ENCODE data around the gene AKAP7.
"Not testable (repeated sequence)": the region's sequence is repeated elsewhere in the genome, so short reads cannot be mapped to it uniquely, and the experiment has no call there.

AKAP7 gene

DNA sequence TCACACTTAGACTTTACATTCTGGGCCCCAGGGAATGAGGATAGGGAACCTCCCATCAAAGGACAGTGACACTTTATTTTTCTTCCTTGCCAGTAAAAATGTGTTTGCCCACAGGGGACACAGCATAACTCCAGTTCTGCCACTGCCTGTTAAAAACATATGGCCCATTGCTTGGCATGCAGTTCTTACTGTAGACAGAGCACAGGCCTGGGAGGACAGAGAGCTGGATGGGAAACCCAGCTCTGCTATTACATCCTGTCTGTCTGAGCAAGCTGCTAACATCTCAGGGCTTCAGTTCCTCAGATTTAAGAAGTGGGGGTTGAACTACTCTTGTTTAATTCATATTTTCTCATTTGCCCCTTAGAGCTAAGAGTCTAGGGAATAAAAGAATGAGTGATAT, 120.2 kb downstream of the AKAP7 start:
- Histone ChIP-seq H3K36me3 (ENCODE audit: insufficient read depth, low read length) (peaks cover 20% of the 10 kb centered on the region), H3K4me3 (no peak overlapping the region), H3K9ac (ENCODE audit: insufficient read length) (no peak overlapping the region), H3K27ac (peak overlapping the region; percentile 10; the same call in 1 of the 2 replicates), H3K9me3 (ENCODE audit: low read depth, low read length) (no peaks in the 10 kb centered on the region)
- no peak for TF ChIP-seq EZH2 (IDR thresholded peaks at IDR 0.05)
- TF ChIP-seq POLR2AphosphoS5 (IDR thresholded peaks at IDR 0.05; ENCODE audit: borderline replicate concordance, low read depth, low read length): no peak
- DNase-seq (ENCODE audit: low read depth, low spot score): no peak

- TF ChIP-seq POLR2AphosphoS5 (IDR thresholded peaks at IDR 0.05; ENCODE audit: borderline replicate concordance, low read depth, low read length) (no peak), EZH2 (IDR thresholded peaks at IDR 0.05) (no peak), FOXP2 (optimal IDR thresholded peaks at IDR 0.05; ENCODE audit: control extremely low read depth, extremely low read length, insufficient read depth) (no peak)
- no peak for DNase-seq (ENCODE audit: low read depth, low spot score)
These were observed 120.6 kb downstream of the AKAP7 start for GRCh38 chr6:131255911-131256310.

DNA sequence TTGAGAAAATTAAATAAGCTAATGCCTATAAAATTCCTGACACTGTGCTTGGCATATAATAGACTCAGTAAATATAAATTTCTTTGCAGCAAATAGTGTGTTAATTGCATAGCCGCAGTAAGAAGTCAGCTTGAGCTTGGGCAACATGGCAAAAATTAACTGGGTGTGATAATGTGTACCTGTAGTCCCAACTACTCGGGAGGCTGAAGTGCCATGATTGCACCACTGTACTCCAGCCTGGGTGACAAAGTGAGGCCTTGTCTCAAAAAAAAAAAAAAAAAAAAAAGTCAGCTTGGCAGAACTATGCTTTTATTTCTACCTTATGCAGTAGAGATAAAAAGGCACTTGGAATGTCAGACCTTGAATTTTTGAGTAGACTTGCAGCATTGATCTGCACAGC, 121.8 kb downstream of the AKAP7 start:
- TF ChIP-seq EZH2 (IDR thresholded peaks at IDR 0.05) (no peak), POLR2AphosphoS5 (IDR thresholded peaks at IDR 0.05; ENCODE audit: borderline replicate concordance, low read depth, low read length) (no peak), FOXP2 (optimal IDR thresholded peaks at IDR 0.05; ENCODE audit: control extremely low read depth, extremely low read length, insufficient read depth) (no peak)
- Histone ChIP-seq H3K9me3 (ENCODE audit: low read depth, low read length) (no peaks in the 10 kb centered on the region), H3K4me3 (no peak overlapping the region), H3K36me3 (ENCODE audit: insufficient read depth, low read length) (peaks cover 23% of the 10 kb centered on the region), H3K9ac (ENCODE audit: insufficient read length) (no peak overlapping the region), H3K27ac (no peak overlapping the region)
- no peak for DNase-seq (ENCODE audit: low read depth, low spot score)

More at GRCh38 chr6:131255911-131256310, 120.6 kb downstream of the AKAP7 start:
- H3K4me3 ChIP-seq: no peak overlapping the region
- H3K9me3 ChIP-seq (ENCODE audit: low read depth, low read length): no peaks in the 10 kb centered on the region
- no peak overlapping the region for H3K9ac ChIP-seq (ENCODE audit: insufficient read length)
- peak overlapping the region; percentile 10; the same call in 1 of the 2 replicates for H3K27ac ChIP-seq
- H3K36me3 ChIP-seq (ENCODE audit: insufficient read depth, low read length): peaks cover 23% of the 10 kb centered on the region

GRCh38 chr6:131258010-131258652, 122.9 kb downstream of the AKAP7 start:
- DNase-seq (ENCODE audit: low read depth, low spot score): no peak
- TF ChIP-seq FOXP2 (optimal IDR thresholded peaks at IDR 0.05; ENCODE audit: control extremely low read depth, extremely low read length, insufficient read depth): no peak
- no peak overlapping the region for H3K4me3 ChIP-seq
- no peak overlapping the region for H3K27ac ChIP-seq
- no peak overlapping the region for H3K9ac ChIP-seq (ENCODE audit: insufficient read length)
- H3K36me3 ChIP-seq (ENCODE audit: insufficient read depth, low read length): peaks cover 23% of the 10 kb centered on the region
- no peaks in the 10 kb centered on the region for H3K9me3 ChIP-seq (ENCODE audit: low read depth, low read length)

DNA sequence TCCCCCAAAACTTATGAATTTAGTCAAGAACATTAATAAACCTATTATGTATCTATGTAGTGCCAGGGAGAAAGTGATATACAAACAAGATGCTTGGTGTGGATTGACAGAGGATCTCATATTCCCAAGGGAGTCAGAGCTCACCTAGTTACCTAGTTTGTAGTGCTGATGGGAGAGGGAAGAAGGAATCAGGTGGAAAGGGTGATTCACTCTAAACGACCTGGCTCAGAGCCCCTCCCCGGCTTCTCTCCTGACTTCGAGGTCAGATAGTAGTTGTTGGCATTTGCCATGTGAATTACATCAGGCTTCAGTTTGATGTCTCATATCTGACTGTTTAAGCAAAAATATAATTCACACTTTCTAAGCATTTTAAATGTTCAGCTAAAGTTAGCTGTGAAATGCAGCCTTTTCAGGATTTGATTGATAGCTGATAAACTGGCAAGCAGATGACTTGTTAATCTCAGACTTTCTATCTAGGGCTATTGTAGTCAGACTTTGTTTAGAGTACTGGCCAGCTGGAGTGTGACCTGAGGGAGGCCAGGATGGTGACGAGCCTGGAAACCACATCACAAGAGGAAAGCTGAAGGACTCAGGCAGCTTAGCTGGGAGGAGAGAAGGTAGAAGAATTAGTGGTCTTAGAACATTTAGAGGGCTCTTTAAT, 123.7 kb downstream of the AKAP7 start:
- H3K27ac ChIP-seq: 0 out of 2 replicates have a peak overlapping the region, but pooled peaks have one; percentile 39
- no peak for DNase-seq (ENCODE audit: low read depth, low spot score)
- TF ChIP-seq POLR2AphosphoS5 (IDR thresholded peaks at IDR 0.05; ENCODE audit: borderline replicate concordance, low read depth, low read length) (no peak), FOXP2 (optimal IDR thresholded peaks at IDR 0.05; ENCODE audit: control extremely low read depth, extremely low read length, insufficient read depth) (no peak), EZH2 (IDR thresholded peaks at IDR 0.05) (no peak)

DNA sequence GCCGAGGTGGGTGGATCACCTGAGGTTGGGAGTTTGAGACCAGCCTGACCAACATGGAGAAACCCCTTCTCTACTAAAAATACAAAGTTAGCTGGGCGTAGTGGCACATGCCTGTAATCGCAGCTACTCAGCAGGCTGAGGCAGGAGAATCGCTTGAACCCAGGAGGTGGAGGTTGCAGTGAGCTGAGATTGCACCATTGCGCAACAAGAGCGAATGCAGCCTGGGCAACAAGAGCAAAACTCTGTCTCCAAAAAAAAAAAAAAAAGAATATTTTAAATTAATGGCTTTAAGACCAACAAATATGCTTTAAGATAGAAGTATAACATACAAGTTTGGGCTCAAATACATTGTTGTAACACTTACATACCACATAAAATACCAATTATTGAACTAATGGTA, 125.7 kb downstream of the AKAP7 start:
- not testable (repeated sequence) for H3K27ac ChIP-seq; DNase-seq (ENCODE audit: low read depth, low spot score); H3K9ac ChIP-seq (ENCODE audit: insufficient read length); H3K9me3 ChIP-seq (ENCODE audit: low read depth, low read length); H3K4me3 ChIP-seq
- peaks cover 18% of the 10 kb centered on the region for H3K36me3 ChIP-seq (ENCODE audit: insufficient read depth, low read length)

More for the DNA sequence above, 123.7 kb downstream of the AKAP7 start:
- no peak overlapping the region for H3K4me3 ChIP-seq
- H3K36me3 ChIP-seq (ENCODE audit: insufficient read depth, low read length): peaks cover 27% of the 10 kb centered on the region
- no peak overlapping the region for H3K9ac ChIP-seq (ENCODE audit: insufficient read length)
- no peaks in the 10 kb centered on the region for H3K9me3 ChIP-seq (ENCODE audit: low read depth, low read length)

DNA sequence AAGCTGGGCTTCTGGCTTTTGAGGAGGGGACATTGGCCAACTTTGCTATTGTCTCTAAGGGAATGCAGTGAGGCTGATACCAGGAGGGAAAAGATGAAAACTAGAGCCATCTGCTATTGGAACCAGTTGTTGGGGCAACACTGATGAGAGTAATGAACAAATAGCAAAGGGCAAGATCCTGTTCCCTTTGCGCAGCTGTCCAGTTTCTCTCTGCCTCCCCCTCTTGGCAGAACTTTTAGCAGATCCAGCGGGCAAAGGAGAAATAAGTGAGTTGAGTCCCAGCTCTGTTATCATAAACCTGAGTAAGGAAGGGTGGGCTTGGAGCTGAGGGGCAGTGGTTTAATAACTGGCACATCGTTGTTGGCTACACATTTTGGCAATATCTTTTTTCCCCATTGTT, 126.8 kb downstream of the AKAP7 start:
- Histone ChIP-seq H3K9me3 (ENCODE audit: low read depth, low read length) (no peaks in the 10 kb centered on the region), H3K9ac (ENCODE audit: insufficient read length) (no peak overlapping the region), H3K36me3 (ENCODE audit: insufficient read depth, low read length) (peaks cover 18% of the 10 kb centered on the region), H3K27ac (no peak overlapping the region), H3K4me3 (no peak overlapping the region)
- TF ChIP-seq EZH2 (IDR thresholded peaks at IDR 0.05) (no peak), FOXP2 (optimal IDR thresholded peaks at IDR 0.05; ENCODE audit: control extremely low read depth, extremely low read length, insufficient read depth) (no peak), POLR2AphosphoS5 (IDR thresholded peaks at IDR 0.05; ENCODE audit: borderline replicate concordance, low read depth, low read length) (no peak)
- DNase-seq (ENCODE audit: low read depth, low spot score): no peak

GRCh38 chr6:131265939-131266338, 130.7 kb downstream of the AKAP7 start:
- peaks cover 1% of the 10 kb centered on the region; the same call in 1 of the 2 replicates for H3K9me3 ChIP-seq (ENCODE audit: low read depth, low read length)
- no peak for TF ChIP-seq FOXP2 (optimal IDR thresholded peaks at IDR 0.05; ENCODE audit: control extremely low read depth, extremely low read length, insufficient read depth)
- no peak for TF ChIP-seq POLR2AphosphoS5 (IDR thresholded peaks at IDR 0.05; ENCODE audit: borderline replicate concordance, low read depth, low read length)
- no peak for TF ChIP-seq EZH2 (IDR thresholded peaks at IDR 0.05)
- H3K36me3 ChIP-seq (ENCODE audit: insufficient read depth, low read length): peaks cover 35% of the 10 kb centered on the region
- H3K9ac ChIP-seq (ENCODE audit: insufficient read length): no peak overlapping the region
- peak overlapping the region; percentile 46; the same call in 1 of the 2 replicates for H3K27ac ChIP-seq
- DNase-seq (ENCODE audit: low read depth, low spot score): no peak
- H3K4me3 ChIP-seq: no peak overlapping the region

GRCh38 chr6:131268303-131268702, 133.0 kb downstream of the AKAP7 start:
- no peak overlapping the region for H3K4me3 ChIP-seq
- no peak for DNase-seq (ENCODE audit: low read depth, low spot score)
- peaks cover 5% of the 10 kb centered on the region; the same call in 1 of the 2 replicates for H3K9me3 ChIP-seq (ENCODE audit: low read depth, low read length)
- no peak overlapping the region for H3K27ac ChIP-seq
- peaks cover 41% of the 10 kb centered on the region for H3K36me3 ChIP-seq (ENCODE audit: insufficient read depth, low read length)
- no peak overlapping the region for H3K9ac ChIP-seq (ENCODE audit: insufficient read length)
- TF ChIP-seq FOXP2 (optimal IDR thresholded peaks at IDR 0.05; ENCODE audit: control extremely low read depth, extremely low read length, insufficient read depth) (no peak), EZH2 (IDR thresholded peaks at IDR 0.05) (no peak)
